NCI-H748 (cell line): ENCODE measurements around the gene FBN2.
A peak's percentile ranks its signal among the peaks of the same experiment; 100 is the strongest.
"Not testable (repeated sequence)": the region's sequence is repeated elsewhere in the genome, so short reads cannot be mapped to it uniquely, and the experiment has no call there.

Source experiments
- DNase-seq: peaks from one replicate; lab custom pipeline; 2025; ENCODE audit not compliant: unreplicated experiment; lab: John Stamatoyannopoulos, UW

The FBN2 gene

DNA sequence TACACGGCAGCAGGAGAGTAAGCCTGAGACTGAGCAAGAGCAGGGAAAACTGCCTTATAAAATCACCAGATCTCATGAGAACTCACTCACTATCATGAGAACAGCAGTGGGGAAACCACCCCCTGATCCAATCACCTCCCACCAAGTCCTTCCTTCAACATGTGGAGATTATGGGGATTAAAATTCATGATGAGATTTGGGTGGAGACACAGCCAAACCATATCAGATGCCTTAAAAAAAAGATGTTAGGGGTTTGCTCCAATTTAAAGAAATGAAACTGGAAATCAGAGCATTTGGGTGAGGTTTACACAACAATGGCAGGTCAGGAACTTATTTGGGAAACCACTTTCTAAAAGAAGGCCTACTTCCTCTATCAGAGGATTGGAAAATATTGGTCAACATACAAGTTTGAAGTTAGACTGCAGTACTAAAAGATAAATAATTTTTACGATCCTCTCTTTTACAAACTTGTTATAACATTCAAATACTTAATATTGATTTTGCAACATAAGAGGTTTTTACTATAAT, 105.1 kb downstream of the FBN2 start:
- no peak for DNase-seq

DNA sequence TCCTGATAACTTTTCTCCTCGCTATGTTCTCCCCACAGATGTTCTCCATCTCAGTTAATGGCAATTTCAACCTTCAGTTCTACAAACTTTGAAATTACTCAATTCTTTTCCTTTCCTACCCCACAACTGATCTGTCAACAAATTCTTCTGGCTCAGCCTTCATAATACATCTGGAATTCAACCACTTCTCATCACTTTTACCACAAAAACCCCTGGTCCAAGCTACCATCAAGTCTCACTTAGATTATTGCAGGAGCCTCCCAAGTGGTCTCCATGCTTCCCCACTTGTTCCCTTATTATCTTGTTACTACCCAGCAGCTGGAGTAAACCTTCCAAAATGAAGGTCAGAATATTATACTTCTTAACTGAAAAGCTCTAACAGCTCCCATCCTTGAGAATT, 110.1 kb downstream of the FBN2 start:
- no peak for DNase-seq

GRCh38 chr5:128426090-128426534, 111.9 kb downstream of the FBN2 start:
- DNase-seq, result no peak

GRCh38 chr5:128424646-128425045, 113.4 kb downstream of the FBN2 start:
- DNase-seq, result no peak

DNA sequence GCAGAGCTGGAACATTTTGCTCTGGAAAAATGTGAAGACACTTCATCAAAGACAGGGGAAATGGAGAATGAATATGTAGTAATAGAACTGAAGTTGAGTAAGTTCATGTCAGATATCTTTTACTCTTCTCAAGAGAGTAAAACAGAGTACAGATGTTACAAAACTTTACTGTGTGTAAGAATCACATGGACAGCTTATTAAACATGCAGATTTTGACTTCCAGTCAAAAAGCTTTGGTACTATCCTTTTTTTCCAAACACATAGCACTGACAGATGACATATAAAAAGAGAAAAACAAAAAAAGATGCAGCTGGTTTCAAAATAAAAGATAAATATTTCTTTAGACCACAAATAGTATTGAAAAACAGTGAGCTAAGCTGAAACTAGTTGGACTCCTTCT, 115.4 kb downstream of the FBN2 start:
- DNase-seq, result no peak

- DNase-seq, result no peak
These were observed 123.6 kb downstream of the FBN2 start for GRCh38 chr5:128414469-128414868.

DNA sequence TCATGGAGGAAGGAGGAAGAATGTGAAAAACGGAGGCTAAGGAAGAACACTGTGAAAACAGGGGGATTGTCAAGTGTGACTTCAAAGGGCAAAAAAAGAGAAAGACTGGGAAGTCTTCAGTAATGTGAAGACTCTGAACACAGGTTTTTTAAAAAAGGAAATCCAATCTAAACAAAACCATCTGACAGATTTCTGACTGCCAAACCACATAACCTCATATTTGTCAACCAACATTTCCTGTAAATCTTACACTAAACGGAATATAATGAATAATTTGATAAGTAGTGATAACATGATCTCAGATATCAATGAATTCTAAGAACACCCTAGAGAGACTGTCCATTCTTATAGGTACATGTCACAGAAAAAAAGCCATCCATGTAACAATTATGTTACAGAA, 124.7 kb downstream of the FBN2 start:
- no peak for DNase-seq

DNA sequence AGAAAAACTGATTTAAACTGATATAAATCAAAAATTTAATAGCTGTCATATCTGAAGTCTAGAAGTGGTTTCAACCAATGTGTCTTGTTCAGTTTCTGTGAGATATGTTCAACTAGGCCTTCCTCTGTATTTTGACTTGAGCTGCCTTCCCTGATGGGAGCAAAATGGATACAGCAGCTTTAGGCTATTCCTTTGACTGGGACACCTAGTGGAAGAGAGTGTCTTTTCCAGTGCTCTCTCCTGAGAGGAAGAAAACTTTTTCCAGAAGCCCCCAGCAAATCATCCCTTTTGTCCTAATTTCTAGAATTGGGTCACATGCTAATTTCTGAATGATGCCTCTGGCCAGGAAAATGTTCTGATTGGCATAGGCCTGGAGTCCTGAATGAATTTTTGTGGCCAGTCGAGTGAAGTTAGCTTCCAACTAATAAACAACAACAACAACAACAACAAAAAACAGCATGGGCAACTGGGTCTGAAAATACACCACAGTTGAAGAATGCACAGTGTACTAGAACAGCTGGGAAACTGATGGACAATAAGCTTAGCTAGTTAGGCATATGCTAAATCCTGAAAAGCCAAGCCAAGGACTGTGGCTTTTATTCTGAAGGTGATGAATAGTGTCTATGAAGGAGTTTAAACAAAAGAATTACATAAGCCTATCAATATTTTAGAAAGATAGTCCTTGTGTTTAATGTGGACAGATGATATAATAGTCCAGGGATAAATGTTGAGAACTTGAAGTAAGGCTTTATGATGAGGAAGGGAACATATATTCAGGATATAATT, 125.7 kb downstream of the FBN2 start:
- no peak for DNase-seq

DNA sequence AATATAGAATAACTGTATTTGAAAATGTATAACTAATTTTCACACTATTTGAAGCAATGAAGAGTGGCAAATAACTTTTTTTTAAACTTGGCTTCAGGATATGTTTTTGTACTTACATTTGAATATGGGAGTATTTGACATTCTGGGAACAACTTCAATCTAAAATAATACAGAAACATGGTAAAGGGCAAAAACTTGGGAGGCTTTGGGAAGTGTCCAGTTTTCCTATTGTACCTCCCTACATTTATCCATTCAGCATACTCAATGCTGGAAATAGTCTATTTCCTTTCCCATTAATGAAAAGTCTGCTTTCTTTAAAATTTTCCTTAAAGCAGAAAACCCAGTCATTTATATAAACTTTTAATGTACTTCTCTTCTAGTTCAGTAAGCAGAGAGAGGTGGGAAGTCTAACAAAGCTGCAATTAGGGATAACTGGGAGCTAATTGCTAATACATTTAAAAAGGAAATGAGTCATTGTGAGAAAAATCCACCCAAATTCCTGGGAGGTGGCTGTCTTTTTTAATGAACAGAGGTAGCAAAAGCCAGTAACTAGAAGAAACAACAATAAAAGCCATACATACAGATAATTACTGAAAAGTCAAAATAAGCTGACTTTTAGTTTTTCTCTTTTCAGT, 128.8 kb downstream of the FBN2 start:
- no peak for DNase-seq

DNA sequence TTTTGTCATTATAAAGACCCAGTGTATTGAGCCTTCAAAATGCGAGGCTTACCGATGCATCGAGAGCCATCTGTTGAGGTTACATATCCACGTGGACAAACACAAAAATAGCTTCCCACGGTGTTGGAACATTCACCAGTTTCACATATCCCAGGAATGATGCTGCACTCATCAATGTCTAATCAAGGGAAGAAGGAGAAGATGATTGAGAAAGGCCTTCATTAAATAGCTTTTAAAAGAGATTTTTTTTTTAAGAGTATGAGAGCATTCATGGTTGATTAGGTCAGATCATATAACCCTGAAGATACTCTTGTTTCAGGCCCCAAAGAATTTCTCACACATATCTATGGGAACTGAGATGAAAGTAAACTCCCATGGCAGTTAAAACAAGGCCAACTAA, 129.4 kb downstream of the FBN2 start:
- peak; percentile 9 for DNase-seq

DNA sequence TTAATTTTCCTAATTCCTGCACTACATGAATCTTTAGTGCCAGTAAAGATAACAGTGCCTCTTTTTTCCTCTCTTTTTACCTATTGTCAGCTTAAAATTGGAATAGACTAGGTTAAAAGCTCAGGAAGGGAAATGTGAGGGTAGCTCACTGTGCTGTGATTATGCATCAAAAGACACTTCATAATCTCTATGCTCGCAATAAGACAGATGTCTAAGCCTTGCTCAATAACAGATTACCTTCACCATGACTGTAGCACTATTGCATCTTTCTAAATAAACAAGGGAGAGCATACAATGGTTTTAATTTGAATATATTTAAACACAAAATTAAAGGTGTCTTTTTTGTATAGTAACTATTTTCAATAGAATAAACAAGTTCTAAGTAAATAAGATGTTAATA, 130.1 kb downstream of the FBN2 start:
- DNase-seq, result peak; percentile 5

GRCh38 chr5:128406803-128407202, 131.2 kb downstream of the FBN2 start:
- no peak for DNase-seq

DNA sequence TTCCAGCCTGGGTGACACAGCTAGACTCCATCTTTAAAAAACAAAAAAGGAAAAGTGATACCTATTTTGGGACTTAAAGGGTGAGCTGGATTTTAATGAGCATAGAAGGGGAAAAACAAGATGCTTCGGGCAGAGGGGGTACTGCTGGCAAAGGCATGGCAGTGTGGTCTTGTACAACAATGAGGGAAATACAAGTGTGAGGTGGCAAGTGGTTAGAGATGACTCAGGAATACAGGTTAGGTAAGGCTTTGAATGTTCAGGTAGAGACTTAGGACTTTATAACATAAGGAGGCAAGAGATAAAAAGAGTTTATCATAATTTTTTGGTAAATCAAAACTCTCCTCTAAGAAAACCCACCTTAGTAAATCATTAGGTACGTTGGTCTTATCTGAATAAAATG, 132.9 kb downstream of the FBN2 start:
- DNase-seq, result no peak

DNA sequence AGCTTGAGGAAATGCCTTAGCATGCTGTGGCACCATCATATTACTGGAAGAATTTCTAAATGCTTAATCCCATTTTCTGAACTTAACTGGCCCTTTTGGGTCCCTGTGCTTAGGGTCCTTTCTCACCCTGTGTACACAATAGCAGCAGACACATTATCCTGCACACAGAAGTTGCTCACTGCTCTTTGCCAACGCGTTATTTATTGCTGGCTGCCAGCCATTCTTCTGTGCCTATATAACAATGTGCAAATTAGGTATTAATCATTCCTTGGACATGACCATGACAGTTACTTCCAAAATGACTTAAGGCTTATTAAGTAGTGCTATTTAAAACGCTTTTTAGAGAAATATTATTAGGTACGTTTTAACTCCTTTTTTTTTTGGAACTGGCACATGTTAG, 134.7 kb downstream of the FBN2 start:
- no peak for DNase-seq

DNA sequence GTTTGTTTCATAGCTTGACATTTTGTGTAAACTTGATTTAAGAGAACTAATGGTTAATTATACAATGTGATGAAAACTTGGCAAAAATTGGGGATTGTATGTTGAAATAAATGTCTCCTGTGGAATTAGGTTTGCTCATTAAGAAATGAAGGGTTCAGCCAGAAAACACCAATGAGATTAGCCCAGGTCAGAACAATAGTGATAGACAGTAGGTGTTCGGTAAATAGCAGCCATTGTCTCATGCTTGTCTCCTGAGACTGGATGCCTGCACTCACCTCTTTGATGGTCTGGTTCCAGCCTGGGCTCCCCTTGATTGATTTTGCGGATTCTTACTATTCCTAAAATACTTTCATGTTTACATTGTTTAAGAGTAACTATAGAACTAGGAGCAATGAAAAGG, 135.5 kb downstream of the FBN2 start:
- no peak for DNase-seq

- not testable (repeated sequence) for DNase-seq
These were observed 137.3 kb downstream of the FBN2 start for GRCh38 chr5:128400766-128401165.

DNA sequence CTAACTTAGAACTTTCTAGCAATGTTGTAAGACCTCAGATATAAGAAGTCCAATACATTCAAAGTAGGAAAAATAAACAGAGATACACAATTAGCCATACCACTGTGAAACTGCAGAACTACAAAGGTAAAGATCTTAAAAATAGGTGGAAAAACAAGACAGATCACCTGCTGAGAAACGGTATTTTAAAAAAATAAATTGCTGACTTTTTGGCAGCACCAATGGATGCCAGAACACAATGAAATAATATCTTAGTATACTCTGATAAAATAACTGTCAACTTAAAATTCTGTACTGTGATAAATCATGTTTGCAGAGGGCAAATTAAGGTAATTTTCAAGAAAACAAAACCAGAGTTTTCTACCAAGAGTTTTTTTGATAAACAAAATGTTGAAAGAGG, 138.9 kb downstream of the FBN2 start:
- no peak for DNase-seq

DNA sequence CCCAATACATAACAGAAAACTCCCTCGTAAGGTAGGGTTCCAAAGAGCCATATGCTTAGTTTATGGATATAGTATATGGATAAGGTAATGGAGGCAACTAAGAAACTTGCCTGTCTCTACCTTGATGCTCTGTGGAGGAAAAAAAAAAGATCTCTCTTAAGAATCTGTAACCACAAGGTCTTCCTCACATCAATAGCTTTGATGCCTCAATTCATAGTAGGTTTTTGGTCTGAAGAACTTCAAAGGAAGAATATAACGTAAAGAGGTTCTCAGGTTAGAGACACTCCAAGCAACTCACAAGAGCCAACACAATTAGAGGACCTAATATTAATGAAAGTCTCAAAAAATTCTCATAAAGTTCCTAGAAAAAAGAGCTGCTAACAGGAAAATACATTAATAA, 140.2 kb downstream of the FBN2 start:
- no peak for DNase-seq

- DNase-seq, result no peak
These were observed 143.0 kb downstream of the FBN2 start for GRCh38 chr5:128395073-128395472.

DNA sequence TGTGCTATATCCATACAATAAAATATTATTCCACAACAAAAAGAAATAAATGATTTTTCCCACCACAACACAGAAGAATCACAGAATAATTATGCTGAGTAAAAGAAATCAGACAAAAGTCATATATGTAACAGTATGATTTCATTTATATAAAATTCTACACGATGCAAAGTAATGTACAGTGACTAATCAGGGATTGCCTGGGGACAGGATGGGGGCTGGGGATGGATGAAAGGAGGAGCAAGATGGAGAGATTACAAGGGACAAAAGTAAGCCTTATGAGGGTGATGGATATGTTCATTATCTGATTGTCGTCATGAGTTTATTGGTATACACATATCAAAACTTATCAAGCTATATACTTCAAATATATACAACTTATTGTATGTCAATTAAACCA, 154.0 kb downstream of the FBN2 start:
- no peak for DNase-seq

DNA sequence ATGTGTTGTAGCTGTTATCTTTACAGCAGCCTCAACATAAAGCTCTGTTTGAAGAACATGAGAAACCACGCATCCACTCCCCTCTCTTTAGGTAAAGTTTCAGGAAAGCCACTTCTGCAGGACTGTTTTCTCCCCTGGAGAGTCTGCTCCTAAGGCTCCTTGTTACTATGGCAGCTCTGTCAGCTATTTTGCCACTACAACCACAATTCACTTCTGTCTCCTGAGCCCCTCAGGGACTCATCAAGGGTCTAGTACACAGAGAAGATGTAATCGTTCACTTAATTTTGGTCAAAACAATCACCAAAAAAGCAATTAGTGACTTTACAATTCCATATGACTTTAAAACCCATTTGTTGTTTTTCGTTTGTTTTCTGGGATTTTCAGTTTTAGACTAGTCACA, 157.7 kb downstream of the FBN2 start:
- DNase-seq, result no peak

GRCh38 chr5:128378632-128379031, 159.4 kb downstream of the FBN2 start:
- DNase-seq, result no peak

- no peak for DNase-seq
These were observed 159.8 kb downstream of the FBN2 start for GRCh38 chr5:128378196-128378595.
